ENCODE data around the gene SERPINB10.

The SERPINB10 gene, protein sequence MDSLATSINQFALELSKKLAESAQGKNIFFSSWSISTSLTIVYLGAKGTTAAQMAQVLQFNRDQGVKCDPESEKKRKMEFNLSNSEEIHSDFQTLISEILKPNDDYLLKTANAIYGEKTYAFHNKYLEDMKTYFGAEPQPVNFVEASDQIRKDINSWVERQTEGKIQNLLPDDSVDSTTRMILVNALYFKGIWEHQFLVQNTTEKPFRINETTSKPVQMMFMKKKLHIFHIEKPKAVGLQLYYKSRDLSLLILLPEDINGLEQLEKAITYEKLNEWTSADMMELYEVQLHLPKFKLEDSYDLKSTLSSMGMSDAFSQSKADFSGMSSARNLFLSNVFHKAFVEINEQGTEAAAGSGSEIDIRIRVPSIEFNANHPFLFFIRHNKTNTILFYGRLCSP

DNA sequence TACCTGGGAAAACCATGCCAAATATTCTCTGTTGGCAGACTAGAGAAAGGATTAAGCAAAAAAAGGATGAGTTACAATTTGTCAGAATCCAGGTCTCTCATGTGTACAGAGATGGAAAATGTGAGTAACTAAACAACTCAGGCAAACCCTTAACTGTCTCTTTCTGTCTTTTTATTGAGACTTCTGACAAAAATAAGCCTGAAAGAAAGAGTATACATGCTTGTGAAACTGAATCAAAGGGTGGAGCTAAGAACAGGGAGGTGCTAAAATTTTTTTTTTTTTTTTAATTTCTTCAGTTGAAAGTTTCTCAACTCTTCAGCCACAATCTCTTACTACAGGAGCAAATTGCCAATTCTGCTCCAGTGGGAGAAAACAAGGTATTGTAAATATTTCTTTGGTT is at the start of gene SERPINB10:
Gene SERPINB10, plus strand, starts transcription at position 295 of the 400 bp plus-strand sequence. CDS start 7,553 bp downstream, outside the sequence.
- CTCF ChIA-PET, result no interaction called here
- H3K4me1 Mint-ChIP-seq, result no peaks in the 10 kb centered on the region
- H3K27ac Mint-ChIP-seq, result no peak within 1 kb of the TSS
- H3K27me3 Mint-ChIP-seq, result peaks cover 8% of the 10 kb centered on the region
- no peaks in the 10 kb centered on the region for H3K36me3 Mint-ChIP-seq
- no peaks in the 10 kb centered on the region for H3K9me3 Mint-ChIP-seq
- DNase-seq, result no peak
- no peak within 1 kb of the TSS for H3K4me3 Mint-ChIP-seq

DNA sequence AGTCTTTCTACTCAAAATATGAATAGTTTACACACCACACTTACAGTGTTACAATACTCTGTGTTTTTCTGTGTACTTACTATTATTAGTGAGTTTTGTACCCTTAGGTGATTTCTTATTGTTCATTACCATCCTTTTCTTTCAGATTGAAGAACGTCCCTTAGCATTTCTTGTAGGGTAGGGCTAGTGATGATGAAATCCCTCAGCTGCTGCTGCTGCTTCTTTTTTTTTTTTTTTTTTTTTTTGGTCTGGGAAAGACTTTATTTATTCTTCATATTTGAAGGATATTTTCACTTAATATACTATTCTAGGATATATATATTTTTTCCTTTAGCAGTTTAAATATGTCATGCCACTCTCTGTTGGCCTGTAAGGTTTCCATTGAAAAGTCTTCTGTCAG is 49.3 kb upstream of the SERPINB10 start:
- Mint-ChIP-seq H3K27me3 (no peaks in the 10 kb centered on the region), H3K9me3 (no peaks in the 10 kb centered on the region), H3K27ac (no peak overlapping the region), H3K4me1 (no peaks in the 10 kb centered on the region), H3K36me3 (no peaks in the 10 kb centered on the region), H3K4me3 (no peak overlapping the region)
- CTCF ChIA-PET, result interaction anchor here (1.2 kb wide), 1 partner anchor 9 kb away, joined by 3 read pairs; no protein-coding TSS in a partner anchor
- no peak for DNase-seq

DNA sequence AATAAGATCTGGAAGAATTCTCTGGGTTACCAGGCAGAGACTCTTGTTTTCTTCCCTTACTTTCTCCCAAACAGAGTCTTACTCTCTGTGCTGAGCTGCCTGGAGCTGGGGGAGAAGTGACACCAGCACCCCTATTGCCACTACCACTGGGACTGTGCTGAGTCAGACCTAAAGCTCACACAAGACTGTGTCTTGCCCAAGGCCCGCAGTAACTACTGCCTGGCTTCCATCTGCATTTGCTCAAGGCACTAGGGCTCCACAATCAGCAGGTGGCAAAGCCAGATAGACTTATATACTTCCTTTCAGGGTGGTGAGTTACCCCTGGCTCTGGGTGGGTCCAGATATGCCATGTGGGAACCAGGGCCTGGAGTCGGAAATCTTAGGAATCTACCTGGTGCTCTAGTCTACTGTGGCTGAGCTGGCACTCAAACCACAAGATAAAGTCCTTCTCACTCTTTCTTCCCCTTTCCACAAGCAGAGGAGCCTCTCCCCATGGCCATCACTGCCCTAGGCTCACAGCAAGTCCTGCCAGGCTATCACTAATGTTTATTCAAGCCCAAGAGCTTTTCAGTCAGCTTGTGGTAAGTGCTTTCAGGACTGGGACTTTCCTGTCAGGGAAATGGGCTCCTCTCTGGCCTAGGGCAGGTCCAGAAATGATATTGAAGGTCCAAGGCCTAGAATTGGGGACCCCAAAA is 47.8 kb upstream of the SERPINB10 start:
- H3K36me3 Mint-ChIP-seq, result no peaks in the 10 kb centered on the region
- no peak for DNase-seq
- H3K27ac Mint-ChIP-seq, result no peak overlapping the region
- no peaks in the 10 kb centered on the region for H3K27me3 Mint-ChIP-seq
- CTCF ChIA-PET, result no interaction called here
- no peaks in the 10 kb centered on the region for H3K9me3 Mint-ChIP-seq
- H3K4me3 Mint-ChIP-seq, result no peak overlapping the region
- no peaks in the 10 kb centered on the region for H3K4me1 Mint-ChIP-seq

DNA sequence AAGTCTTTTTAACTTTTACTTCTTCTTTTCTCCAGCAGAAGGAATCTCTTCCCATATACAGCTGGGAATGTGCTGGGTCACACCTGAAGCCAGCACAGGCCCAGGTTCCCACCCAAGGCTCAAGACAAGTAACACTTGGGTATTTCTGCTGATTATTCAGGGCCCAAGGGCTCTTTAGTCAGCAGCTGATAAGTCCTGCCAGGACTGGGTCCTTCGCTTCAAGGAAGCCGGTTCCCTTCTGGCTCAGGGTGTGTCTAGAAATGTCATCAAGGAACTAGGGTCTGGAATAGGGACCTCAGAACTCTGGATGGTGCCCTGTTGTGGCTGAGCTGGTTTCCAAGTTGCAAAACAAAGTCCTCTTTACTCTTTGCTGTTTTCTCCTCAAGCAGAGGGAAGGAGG is 47.2 kb upstream of the SERPINB10 start:
- H3K4me1 Mint-ChIP-seq, result no peaks in the 10 kb centered on the region
- H3K9me3 Mint-ChIP-seq, result no peaks in the 10 kb centered on the region
- H3K4me3 Mint-ChIP-seq, result no peak overlapping the region
- no peaks in the 10 kb centered on the region for H3K36me3 Mint-ChIP-seq
- H3K27me3 Mint-ChIP-seq, result no peaks in the 10 kb centered on the region
- H3K27ac Mint-ChIP-seq, result no peak overlapping the region
- CTCF ChIA-PET, result no interaction called here
- DNase-seq, result no peak

DNA sequence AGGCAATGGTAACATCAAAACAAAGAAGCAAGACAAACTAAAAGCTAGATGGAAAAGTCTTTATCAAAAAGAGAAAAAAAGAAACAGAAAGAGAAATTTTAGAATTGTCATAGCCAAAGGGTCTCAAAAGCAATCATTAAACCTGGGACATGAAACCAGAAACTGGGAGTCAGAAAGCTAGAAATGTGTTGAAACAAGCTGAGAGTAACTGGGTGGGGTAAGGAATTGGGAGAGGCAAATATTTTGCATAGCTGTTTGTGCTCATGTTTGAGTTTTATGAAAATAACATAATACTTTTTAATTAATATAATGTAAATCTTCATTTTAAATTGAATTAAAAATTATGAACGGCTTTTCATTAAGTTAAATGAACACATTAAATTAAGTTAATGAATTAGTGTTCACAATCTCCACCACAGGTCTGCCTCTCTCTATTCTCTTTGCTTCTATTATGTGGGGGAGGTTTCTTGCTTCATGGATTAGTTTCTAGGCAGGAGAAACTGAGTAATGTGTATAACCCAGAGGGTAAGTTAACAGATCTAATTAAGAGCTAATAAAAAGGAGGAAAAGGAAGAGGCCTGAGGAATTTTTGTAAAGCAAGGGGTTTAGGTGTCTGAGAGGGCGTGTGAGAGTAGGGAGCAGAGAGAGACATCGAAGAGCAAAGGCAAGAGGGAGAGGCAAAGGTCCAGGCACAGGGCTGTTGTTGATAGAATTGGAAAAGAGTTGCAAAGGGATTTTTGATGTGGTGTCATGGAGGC is 40.2 kb upstream of the SERPINB10 start:
- Mint-ChIP-seq H3K36me3 (no peaks in the 10 kb centered on the region), H3K4me1 (no peaks in the 10 kb centered on the region), H3K4me3 (no peak overlapping the region), H3K9me3 (no peaks in the 10 kb centered on the region), H3K27me3 (no peaks in the 10 kb centered on the region), H3K27ac (no peak overlapping the region)
- no peak for DNase-seq
- CTCF ChIA-PET, result no interaction called here

DNA sequence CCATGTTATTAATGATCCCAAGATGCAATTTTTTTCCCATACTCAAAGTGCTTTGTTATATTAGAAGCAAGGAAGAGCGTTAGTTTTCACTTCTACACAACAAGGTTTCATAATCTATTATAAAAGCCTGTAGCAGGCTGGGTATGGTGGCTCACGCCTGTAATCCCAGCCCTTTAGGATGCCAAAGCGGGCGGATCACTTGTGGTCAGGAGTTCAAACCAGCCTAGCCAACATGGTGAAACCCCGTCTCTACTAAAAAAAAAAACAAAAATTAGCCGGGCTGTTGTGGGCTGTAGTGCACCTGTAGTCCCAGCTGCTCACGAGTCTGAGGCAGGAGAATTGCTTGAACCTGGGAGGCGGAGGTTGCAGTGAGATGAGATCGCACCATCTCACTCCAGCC is 39.2 kb upstream of the SERPINB10 start:
- H3K4me3 Mint-ChIP-seq, result no peak overlapping the region
- no peaks in the 10 kb centered on the region for H3K9me3 Mint-ChIP-seq
- no peaks in the 10 kb centered on the region for H3K27me3 Mint-ChIP-seq
- H3K36me3 Mint-ChIP-seq, result no peaks in the 10 kb centered on the region
- no peaks in the 10 kb centered on the region for H3K4me1 Mint-ChIP-seq
- CTCF ChIA-PET, result no interaction called here
- no peak overlapping the region for H3K27ac Mint-ChIP-seq
- no peak for DNase-seq

DNA sequence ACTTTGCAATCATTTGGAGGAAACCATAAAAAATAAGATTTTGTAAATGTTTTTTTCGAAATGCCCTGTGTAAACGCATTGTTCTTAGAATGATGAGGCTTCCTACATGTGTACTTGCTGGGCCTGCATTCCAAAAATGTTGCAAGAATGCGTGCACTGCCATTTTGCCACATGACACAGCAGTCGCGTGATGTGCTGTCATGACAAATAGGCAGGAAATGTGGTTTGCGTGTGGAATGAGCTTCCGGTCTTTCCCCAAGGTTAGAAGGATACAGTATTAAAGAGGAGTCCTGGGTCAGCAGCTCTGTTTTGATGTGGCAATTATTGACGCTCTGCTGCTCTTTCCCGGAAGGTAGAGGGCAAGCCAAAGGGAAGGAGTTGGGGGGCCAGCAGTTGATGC is 38.4 kb upstream of the SERPINB10 start:
- Mint-ChIP-seq H3K27ac (no peak overlapping the region), H3K4me1 (no peaks in the 10 kb centered on the region), H3K9me3 (no peaks in the 10 kb centered on the region), H3K36me3 (no peaks in the 10 kb centered on the region), H3K27me3 (no peaks in the 10 kb centered on the region), H3K4me3 (no peak overlapping the region)
- DNase-seq, result no peak
- CTCF ChIA-PET, result no interaction called here

DNA sequence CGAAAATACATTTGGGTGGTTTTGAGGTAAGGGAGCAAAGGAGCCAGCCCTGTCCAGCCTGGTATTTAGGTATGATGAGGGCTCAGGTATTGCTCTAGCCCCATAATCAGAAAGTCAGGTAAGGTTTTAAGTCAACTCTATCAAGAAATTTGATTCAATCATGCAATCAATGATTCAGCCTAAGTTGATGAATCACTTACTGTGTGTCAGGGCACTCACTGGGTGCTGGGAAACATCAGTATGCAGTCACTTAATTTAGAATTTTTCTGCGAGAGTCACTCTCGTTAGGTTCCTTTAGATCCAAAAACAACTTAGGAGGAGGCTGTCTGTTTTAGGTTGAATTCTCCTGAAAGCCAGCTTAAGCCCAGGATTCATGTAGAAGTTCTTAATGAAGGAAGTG is 37.9 kb upstream of the SERPINB10 start:
- Mint-ChIP-seq H3K9me3 (no peaks in the 10 kb centered on the region), H3K27ac (no peak overlapping the region), H3K4me1 (no peaks in the 10 kb centered on the region), H3K36me3 (no peaks in the 10 kb centered on the region), H3K27me3 (no peaks in the 10 kb centered on the region), H3K4me3 (no peak overlapping the region)
- CTCF ChIA-PET, result no interaction called here
- no peak for DNase-seq

DNA sequence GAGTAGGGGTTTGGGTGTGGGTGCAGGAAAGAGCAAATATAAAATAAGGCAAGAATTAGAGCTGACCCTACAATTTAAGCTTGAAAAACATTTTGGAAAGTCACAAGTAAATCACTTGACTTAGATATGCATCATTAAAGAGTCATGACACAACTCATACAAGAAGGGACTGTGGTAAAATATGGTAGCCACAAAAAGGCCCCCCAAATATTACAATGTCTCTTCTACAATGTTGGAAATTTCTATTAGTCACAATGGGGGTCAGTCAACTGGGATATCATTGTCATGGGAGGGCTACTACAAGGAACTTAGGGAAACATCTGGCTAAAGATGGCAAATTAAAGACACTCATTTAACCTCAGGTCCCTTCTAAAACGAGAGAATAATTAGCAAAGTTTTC is 35.9 kb upstream of the SERPINB10 start:
- Mint-ChIP-seq H3K27me3 (no peaks in the 10 kb centered on the region), H3K9me3 (no peaks in the 10 kb centered on the region), H3K36me3 (no peaks in the 10 kb centered on the region), H3K4me1 (no peaks in the 10 kb centered on the region), H3K27ac (no peak overlapping the region), H3K4me3 (no peak overlapping the region)
- DNase-seq, result no peak
- CTCF ChIA-PET, result interaction anchor here (0.6 kb wide), 1 partner anchor 48 kb away, joined by 3 read pairs; no protein-coding TSS in a partner anchor

DNA sequence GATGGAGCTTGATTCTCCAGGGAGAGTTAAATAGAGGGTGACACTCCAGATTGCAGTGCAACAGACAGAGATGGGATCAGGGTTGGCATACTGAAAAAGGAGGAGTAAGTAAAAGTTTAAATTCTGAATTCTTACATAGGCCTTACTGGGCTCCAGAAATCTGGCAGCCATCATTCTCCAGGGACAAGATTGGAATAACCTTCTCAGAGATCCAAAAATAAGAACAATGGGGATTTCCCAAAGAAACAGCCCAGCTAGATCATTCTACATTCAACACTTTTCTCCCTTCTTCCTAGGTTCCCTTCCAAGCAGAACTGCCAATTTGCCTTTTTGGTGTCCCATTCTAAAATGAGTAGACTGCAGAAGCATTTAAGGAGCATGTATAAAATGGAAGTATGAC is 35.2 kb upstream of the SERPINB10 start:
- CTCF ChIA-PET, result interaction anchor here (1.2 kb wide), 1 partner anchor 15 kb away, joined by 3 read pairs; no protein-coding TSS in a partner anchor
- H3K4me3 Mint-ChIP-seq, result no peak overlapping the region
- H3K36me3 Mint-ChIP-seq, result no peaks in the 10 kb centered on the region
- no peak for DNase-seq
- no peaks in the 10 kb centered on the region for H3K9me3 Mint-ChIP-seq
- no peak overlapping the region for H3K27ac Mint-ChIP-seq
- H3K27me3 Mint-ChIP-seq, result no peaks in the 10 kb centered on the region
- H3K4me1 Mint-ChIP-seq, result no peaks in the 10 kb centered on the region

DNA sequence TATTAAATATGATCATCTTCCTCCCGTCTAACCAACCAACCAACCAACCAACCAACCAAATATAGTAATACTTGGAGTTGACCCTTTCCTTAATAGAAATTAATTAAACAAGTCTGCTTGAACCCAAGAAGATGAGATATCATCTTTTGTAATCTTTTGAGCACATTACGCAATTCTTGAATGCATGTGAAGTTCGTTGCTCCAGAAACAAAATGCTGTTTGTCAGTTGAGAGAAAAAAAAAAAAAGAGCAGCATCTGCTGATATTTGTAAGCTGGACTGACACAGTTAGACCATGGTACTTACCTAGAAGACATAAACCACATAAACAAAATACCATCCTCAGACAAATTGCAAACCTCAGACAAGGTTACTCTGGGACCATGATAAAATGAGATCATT is 29.4 kb upstream of the SERPINB10 start:
- Mint-ChIP-seq H3K9me3 (no peaks in the 10 kb centered on the region), H3K36me3 (no peaks in the 10 kb centered on the region), H3K27ac (no peak overlapping the region), H3K4me3 (no peak overlapping the region), H3K27me3 (no peaks in the 10 kb centered on the region), H3K4me1 (no peaks in the 10 kb centered on the region)
- CTCF ChIA-PET, result interaction anchor here (1.8 kb wide), 1 partner anchor 57 kb away, joined by 6 read pairs; no protein-coding TSS in a partner anchor
- DNase-seq, result no peak

DNA sequence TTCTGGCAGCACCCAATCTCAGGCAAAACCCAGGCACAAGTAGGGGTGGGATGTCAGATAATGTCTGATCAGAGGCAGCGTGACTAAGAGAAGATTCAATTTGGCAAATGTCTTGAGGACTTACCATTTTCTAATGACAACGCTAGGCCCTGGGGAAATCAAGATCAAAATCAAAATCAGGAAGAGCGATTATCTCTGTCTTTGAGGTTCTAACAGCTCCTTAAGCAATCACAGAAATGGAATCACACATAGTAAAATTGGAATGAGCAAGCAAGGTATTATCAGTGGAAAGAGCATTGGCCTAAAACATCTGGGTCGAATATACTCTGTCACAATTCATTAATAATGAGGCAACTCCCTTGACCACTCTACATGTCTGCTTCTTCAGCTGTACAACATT is 28.8 kb upstream of the SERPINB10 start:
- no peak for DNase-seq
- Mint-ChIP-seq H3K27me3 (no peaks in the 10 kb centered on the region), H3K36me3 (no peaks in the 10 kb centered on the region), H3K4me1 (no peaks in the 10 kb centered on the region), H3K9me3 (no peaks in the 10 kb centered on the region), H3K27ac (no peak overlapping the region), H3K4me3 (no peak overlapping the region)
- CTCF ChIA-PET, result interaction anchor here (1.8 kb wide), 1 partner anchor 57 kb away, joined by 6 read pairs; no protein-coding TSS in a partner anchor

DNA sequence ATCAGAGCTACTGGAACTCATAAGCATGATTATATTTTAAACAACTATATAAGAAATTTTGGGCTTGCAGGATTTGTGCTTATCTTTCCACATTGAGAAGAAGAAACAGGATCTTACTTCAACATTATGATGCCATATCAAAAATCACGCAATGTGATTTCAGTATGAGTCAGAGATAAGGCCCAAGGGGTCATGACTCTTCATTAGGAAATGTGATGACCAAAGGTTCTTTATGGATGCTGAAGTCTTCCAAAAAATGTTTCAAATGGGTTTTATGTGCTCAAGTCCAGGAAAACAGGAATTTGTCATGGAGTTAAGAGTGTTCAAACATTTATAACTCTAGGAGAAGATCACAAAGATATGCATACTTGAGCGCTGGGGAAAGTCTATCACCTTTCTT is 28.0 kb upstream of the SERPINB10 start:
- H3K27me3 Mint-ChIP-seq, result no peaks in the 10 kb centered on the region
- H3K4me1 Mint-ChIP-seq, result no peaks in the 10 kb centered on the region
- H3K36me3 Mint-ChIP-seq, result no peaks in the 10 kb centered on the region
- DNase-seq, result no peak
- H3K9me3 Mint-ChIP-seq, result no peaks in the 10 kb centered on the region
- CTCF ChIA-PET, result no interaction called here
- H3K4me3 Mint-ChIP-seq, result no peak overlapping the region
- H3K27ac Mint-ChIP-seq, result no peak overlapping the region

DNA sequence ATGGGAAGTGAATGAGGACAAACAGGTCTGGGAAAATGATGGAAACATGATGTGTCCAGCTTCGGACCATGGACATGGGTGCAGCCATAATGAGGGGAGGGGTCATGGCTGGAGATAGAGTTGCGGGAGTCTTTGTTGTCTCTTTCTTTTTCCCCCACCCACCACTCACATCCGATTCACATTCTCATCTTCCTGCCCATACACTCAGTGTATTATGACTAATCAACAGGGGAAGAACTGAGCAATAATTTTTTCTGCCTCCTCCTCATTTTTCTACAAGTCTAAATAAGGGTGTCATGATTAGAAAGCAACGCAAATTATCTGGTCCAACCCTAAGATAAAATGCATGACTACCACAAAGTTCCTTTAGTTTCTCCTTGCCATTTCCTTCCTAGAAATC is 25.9 kb upstream of the SERPINB10 start:
- CTCF ChIA-PET, result no interaction called here
- H3K27me3 Mint-ChIP-seq, result peaks cover 3% of the 10 kb centered on the region

More for the DNA sequence above, 25.9 kb upstream of the SERPINB10 start:
- Mint-ChIP-seq H3K9me3 (no peaks in the 10 kb centered on the region), H3K4me3 (no peak overlapping the region), H3K27ac (no peak overlapping the region), H3K36me3 (no peaks in the 10 kb centered on the region), H3K4me1 (no peaks in the 10 kb centered on the region)
- DNase-seq, result no peak

Measured in activated naive CD4-positive, alpha-beta T cell treated with anti-CD3 and anti-CD28 coated beads, Interleukin-2, amount 10 ng/mL, durations not matched to agents 7 days and 5 days (primary cell).